SU-DHL-6 (cell line): ENCODE measurements around the gene SFXN4.

Experiments used
- H2AFZ ChIP-seq: fragments of 200-600 bp; sonication (generic); 2 replicates; pipeline ENCODE4 v1.6.1; 2014; ENCODE audit warnings: low read depth, mild to moderate bottlenecking, moderate library complexity, mixed read lengths, antibody characterized with exemption, low read length; ENCODE audit not compliant: severe bottlenecking
- H3F3A ChIP-seq: fragments of 200-600 bp; shearing (Covaris generic); 2 replicates; pipeline ENCODE4 v1.6.0; 2016; ENCODE audit warnings: antibody characterized with exemption, mild to moderate bottlenecking; ENCODE audit not compliant: insufficient read depth
- H3K27ac ChIP-seq: fragments of 200-600 bp; sonication (generic); 2 replicates; pipeline ENCODE4 v1.5.1; 2016; ENCODE audit warnings: low read depth, mild to moderate bottlenecking, low read length, moderate library complexity, mixed read lengths
- H3K27me3 ChIP-seq: fragments of 200-600 bp; sonication (generic), shearing (Covaris generic); 2 replicates; pipeline ENCODE4 v1.6.0; 2014; ENCODE audit warnings: mild to moderate bottlenecking, low read length
- H3K36me3 ChIP-seq: fragments of 200-600 bp; sonication (generic); 2 replicates; pipeline ENCODE4 v1.6.1; 2014; ENCODE audit warnings: mild to moderate bottlenecking, low read length, mixed read lengths
- H3K4me2 ChIP-seq: fragments of 300-600, 200-600 bp; shearing (Covaris generic), sonication (generic); 2 replicates; pipeline ENCODE4 v1.6.0; 2014; ENCODE audit warnings: low read length, low read depth, mild to moderate bottlenecking; ENCODE audit not compliant: poor library complexity, severe bottlenecking
- H3K4me3 ChIP-seq: fragments of 200-600 bp; sonication (generic); 2 replicates; pipeline ENCODE4 v1.5.1; 2014; ENCODE audit warnings: antibody characterized with exemption, low read length, mild to moderate bottlenecking, mixed read lengths; ENCODE audit not compliant: insufficient read depth, poor library complexity, severe bottlenecking
- H3K79me2 ChIP-seq: fragments of 200-600 bp; sonication (generic); 2 replicates; pipeline ENCODE4 v1.6.1; 2014; ENCODE audit warnings: mild to moderate bottlenecking, low read length, moderate library complexity; ENCODE audit not compliant: insufficient read depth
- H3K9ac ChIP-seq: fragments of 200-600 bp; sonication (generic); 2 replicates; pipeline ENCODE4 v1.7.0; 2014; ENCODE audit warnings: mild to moderate bottlenecking, low read length
- H3K9me2 ChIP-seq: fragments of 200-600 bp; sonication (generic); replicated peaks from 2 replicates; pipeline ENCODE4 v1.6.1; 2014; ENCODE audit warnings: low read length; ENCODE audit not compliant: insufficient read depth
- H3K9me3 ChIP-seq: fragments of 200-600 bp; sonication (generic); 2 replicates; pipeline ENCODE4 v1.6.1; 2014; ENCODE audit warnings: low read length, mixed read lengths; ENCODE audit not compliant: insufficient read depth
- H4K20me1 ChIP-seq: fragments of 200-600 bp; sonication (generic); 2 replicates; pipeline ENCODE4 v1.6.1; 2014; ENCODE audit warnings: low read depth, mild to moderate bottlenecking, antibody characterized with exemption, low read length, moderate library complexity, mixed read lengths
- EZH2phosphoT487 ChIP-seq: fragments of 200-600 bp; sonication (generic), shearing (Covaris generic); conservative IDR thresholded peaks from 2 replicates; pipeline ENCODE4 v1.6.1; 2018; ENCODE audit warnings: mild to moderate bottlenecking, antibody characterized with exemption, low read length, moderate library complexity, mixed read lengths
- TF ChIP-seq, protein P1 (sequence below): fragments of 200-600 bp; sonication (generic); IDR thresholded peaks from one replicate; pipeline ENCODE4 v1.5.1; 2017; ENCODE audit warnings: antibody characterized with exemption, mild to moderate bottlenecking, low read length, moderate library complexity; ENCODE audit not compliant: insufficient read depth, poor library complexity, severe bottlenecking

Gene SFXN4

DNA sequence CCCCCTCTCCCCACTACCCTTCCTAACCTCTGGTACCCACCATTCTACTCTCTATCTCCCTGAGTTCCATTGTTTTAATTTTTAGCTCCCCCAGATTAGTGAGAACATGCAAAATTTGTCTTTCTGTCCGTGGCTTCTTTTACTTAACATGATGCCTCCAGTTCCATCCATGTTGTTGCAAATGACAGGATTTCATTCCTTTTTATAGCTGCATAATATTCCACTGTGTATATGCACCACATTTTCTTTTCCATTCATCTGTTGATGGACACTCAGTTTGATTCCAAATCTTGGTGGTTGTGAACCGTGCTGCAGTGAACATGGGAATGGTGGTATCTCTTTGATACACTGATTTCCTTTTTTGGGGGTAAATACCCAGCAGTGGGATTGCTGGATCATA lies 39.6 kb downstream of the SFXN4 start:
- Histone ChIP-seq H3K79me2 (no peaks in the 10 kb centered on the region; the same call in 1 of the 2 replicates), H3K4me2 (no peak overlapping the region), H4K20me1 (no peaks in the 10 kb centered on the region), H3K36me3 (peaks cover 9% of the 10 kb centered on the region), H3K4me3 (no peak overlapping the region), H3K27me3 (no peaks in the 10 kb centered on the region), H3F3A (peaks cover 5% of the 10 kb centered on the region), H3K9me3 (no peaks in the 10 kb centered on the region), H3K9ac (no peak overlapping the region), H3K27ac (no peak overlapping the region), H2AFZ (no peak overlapping the region), H3K9me2 (no peaks in the 10 kb centered on the region)
- TF ChIP-seq, protein P1, sequence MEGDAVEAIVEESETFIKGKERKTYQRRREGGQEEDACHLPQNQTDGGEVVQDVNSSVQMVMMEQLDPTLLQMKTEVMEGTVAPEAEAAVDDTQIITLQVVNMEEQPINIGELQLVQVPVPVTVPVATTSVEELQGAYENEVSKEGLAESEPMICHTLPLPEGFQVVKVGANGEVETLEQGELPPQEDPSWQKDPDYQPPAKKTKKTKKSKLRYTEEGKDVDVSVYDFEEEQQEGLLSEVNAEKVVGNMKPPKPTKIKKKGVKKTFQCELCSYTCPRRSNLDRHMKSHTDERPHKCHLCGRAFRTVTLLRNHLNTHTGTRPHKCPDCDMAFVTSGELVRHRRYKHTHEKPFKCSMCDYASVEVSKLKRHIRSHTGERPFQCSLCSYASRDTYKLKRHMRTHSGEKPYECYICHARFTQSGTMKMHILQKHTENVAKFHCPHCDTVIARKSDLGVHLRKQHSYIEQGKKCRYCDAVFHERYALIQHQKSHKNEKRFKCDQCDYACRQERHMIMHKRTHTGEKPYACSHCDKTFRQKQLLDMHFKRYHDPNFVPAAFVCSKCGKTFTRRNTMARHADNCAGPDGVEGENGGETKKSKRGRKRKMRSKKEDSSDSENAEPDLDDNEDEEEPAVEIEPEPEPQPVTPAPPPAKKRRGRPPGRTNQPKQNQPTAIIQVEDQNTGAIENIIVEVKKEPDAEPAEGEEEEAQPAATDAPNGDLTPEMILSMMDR = no peak
- TF ChIP-seq EZH2phosphoT487 = no peak

DNA sequence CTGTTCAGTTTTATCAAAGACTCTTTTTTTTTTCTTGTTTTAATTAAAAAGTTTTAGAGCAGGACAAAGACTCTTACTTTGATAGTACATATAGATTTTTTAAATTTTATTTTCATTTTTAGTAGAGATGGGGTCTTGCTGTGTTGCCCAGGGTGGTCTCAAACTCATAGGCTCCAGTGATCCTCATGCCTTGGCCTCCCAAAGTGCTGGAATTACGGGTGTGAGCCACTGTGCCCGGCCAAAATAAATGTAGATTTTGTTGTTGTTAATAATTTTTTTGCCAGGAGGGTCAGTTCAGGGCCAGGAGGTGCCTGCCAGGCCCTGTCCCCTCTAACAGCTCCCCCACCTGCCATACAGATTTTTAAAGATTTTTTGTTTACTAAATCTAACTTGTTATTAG lies 44.6 kb downstream of the SFXN4 start:
- Histone ChIP-seq H4K20me1 (no peaks in the 10 kb centered on the region), H3K27ac (peak overlapping the region; percentile 92), H3K4me3 (no peak overlapping the region), H3K9ac (0 out of 2 replicates have a peak overlapping the region, but pooled peaks have one; percentile 0), H3K36me3 (peaks cover 8% of the 10 kb centered on the region), H2AFZ (no peak overlapping the region), H3K79me2 (no peaks in the 10 kb centered on the region; the same call in 1 of the 2 replicates), H3K9me2 (no peaks in the 10 kb centered on the region), H3K27me3 (no peaks in the 10 kb centered on the region), H3K9me3 (no peaks in the 10 kb centered on the region), H3K4me2 (peak overlapping the region; percentile 61), H3F3A (peaks cover 28% of the 10 kb centered on the region)
- no peak for TF ChIP-seq EZH2phosphoT487
- TF ChIP-seq, protein P1 = no peak

DNA sequence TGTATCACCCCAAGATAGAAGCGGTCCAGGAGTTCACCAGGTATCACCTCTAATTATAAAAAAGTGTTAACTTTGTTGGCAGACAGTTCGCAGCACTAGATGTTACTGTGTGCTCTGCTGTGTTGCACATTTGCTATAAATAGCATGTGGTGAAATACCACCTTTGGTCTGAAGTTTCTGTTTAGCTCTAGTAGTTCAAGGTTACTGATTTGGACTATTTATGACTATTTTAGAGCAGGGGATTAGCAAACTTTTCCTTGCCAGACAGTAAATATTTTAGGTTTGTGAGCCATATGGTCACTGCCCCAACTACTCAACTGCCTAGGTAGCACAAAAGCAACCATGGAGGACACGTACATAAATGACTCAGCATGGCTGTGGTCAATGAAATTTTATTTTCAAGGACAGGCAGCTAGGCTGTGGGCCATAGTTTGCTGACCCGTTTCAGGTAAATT lies 45.1 kb downstream of the SFXN4 start:
- Histone ChIP-seq H3K4me3 (no peak overlapping the region), H3K9ac (peak overlapping the region; percentile 0; the same call in 1 of the 2 replicates), H3K4me2 (peak overlapping the region; percentile 61), H3K9me3 (no peaks in the 10 kb centered on the region), H3K36me3 (peaks cover 7% of the 10 kb centered on the region; the same call in 1 of the 2 replicates), H3F3A (peaks cover 28% of the 10 kb centered on the region), H2AFZ (no peak overlapping the region), H3K27ac (peak overlapping the region; percentile 92), H4K20me1 (no peaks in the 10 kb centered on the region), H3K79me2 (no peaks in the 10 kb centered on the region; the same call in 1 of the 2 replicates), H3K27me3 (no peaks in the 10 kb centered on the region), H3K9me2 (no peaks in the 10 kb centered on the region)
- TF ChIP-seq EZH2phosphoT487 = no peak

DNA sequence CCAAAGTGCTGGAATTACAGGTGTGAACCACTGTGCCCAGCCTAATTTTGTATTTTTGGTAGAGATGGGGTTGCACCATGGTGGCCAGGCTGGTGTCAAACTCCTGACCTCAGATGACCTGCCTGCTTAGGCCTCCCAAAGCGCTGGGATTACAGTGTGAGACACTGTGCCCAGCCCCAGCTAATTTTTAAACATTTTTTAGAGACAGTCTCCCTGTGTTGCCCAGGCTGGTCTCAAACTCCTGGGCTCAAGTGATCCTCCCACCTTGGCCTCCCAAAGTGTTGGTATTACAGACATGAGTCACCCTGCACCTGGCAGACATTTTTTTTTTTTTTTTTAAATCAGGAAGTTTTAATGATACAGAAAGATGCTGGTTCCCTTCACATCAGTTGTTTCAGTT lies 46.1 kb downstream of the SFXN4 start:
- Histone ChIP-seq H3K4me2 (peak overlapping the region; percentile 61), H3K36me3 (peaks cover 7% of the 10 kb centered on the region; the same call in 1 of the 2 replicates), H3K27me3 (no peaks in the 10 kb centered on the region), H3F3A (peaks cover 28% of the 10 kb centered on the region), H3K9ac (peak overlapping the region; percentile 39), H3K27ac (peak overlapping the region; percentile 92), H3K9me2 (no peaks in the 10 kb centered on the region), H3K9me3 (no peaks in the 10 kb centered on the region), H3K79me2 (no peaks in the 10 kb centered on the region; the same call in 1 of the 2 replicates), H2AFZ (no peak overlapping the region), H3K4me3 (no peak overlapping the region), H4K20me1 (no peaks in the 10 kb centered on the region)
- no peak for TF ChIP-seq EZH2phosphoT487
- TF ChIP-seq, protein P1 = no peak
